ENCODE results near the gene PCDH1. TPM values are rescaled to one million over a fixed set of nuclear protein-coding genes. Genes with fewer than 3 reads are reported as not detected.

Gene PCDH1
- total and polyA plus RNA-seq, 4 experiments from 2014 or later: not detected

GRCh38 chr5:141869040-141869439 lies 9.2 kb downstream of the PCDH1 start:
- Histone ChIP-seq H3K4me3 (ENCODE audit: low read length in 2 of 2) (no peak overlapping the region), H3K27me3 (ENCODE audit: insufficient read depth, low read length) (peaks cover 4% of the 10 kb centered on the region), H3K9me3 (ENCODE audit: control insufficient read depth in 1 of 2, low read length in 2 of 2) (no peaks in the 10 kb centered on the region), H3K4me1 (ENCODE audit: insufficient read depth, low read length) (no peaks in the 10 kb centered on the region), H3K27ac (ENCODE audit: low read depth, low read length) (no peak overlapping the region), H3K36me3 (ENCODE audit: insufficient read depth, low read length) (no peaks in the 10 kb centered on the region)
- no peak for DNase-seq
- POLR2A ChIA-PET (ENCODE audit: partially characterized antibody): no interaction called here
- H3K4me3 Mint-ChIP-seq: no peak overlapping the region
- peaks cover 16 to 43% of the 10 kb centered on the region in 2 donors for H3K27me3 Mint-ChIP-seq
- CTCF ChIA-PET (ENCODE audit: partially characterized antibody): interaction anchor here (2.9 kb wide), 1 partner anchor 9 kb away, joined by 20 read pairs; the partner anchor contains the start of gene PCDH1
- no peaks in the 10 kb centered on the region for H3K9me3 Mint-ChIP-seq
- peak overlapping the region in 1 of 7 donors; percentile 43 for H3K27ac Mint-ChIP-seq
- H3K4me1 Mint-ChIP-seq: no peaks in the 10 kb centered on the region
- intact Hi-C loops (cut with micrococcal nuclease): no loop called here
- no peaks in the 10 kb centered on the region for H3K36me3 Mint-ChIP-seq

GRCh38 chr5:141868541-141868940 lies 9.7 kb downstream of the PCDH1 start:
- Mint-ChIP-seq H3K27me3 (peaks cover 11 to 38% of the 10 kb centered on the region in 2 donors), H3K9me3 (no peaks in the 10 kb centered on the region), H3K4me1 (no peaks in the 10 kb centered on the region), H3K27ac (no peak overlapping the region), H3K36me3 (no peaks in the 10 kb centered on the region), H3K4me3 (no peak overlapping the region)
- Histone ChIP-seq H3K4me3 (ENCODE audit: low read length in 2 of 2) (no peak overlapping the region), H3K27me3 (ENCODE audit: insufficient read depth, low read length) (no peaks in the 10 kb centered on the region), H3K9me3 (ENCODE audit: control insufficient read depth in 1 of 2, low read length in 2 of 2) (no peaks in the 10 kb centered on the region), H3K27ac (ENCODE audit: low read depth, low read length) (no peak overlapping the region), H3K36me3 (ENCODE audit: insufficient read depth, low read length) (no peaks in the 10 kb centered on the region), H3K4me1 (ENCODE audit: insufficient read depth, low read length) (no peaks in the 10 kb centered on the region)
- DNase-seq: no peak
- POLR2A ChIA-PET (ENCODE audit: partially characterized antibody): no interaction called here
- CTCF ChIA-PET (ENCODE audit: partially characterized antibody): interaction anchor here (2.9 kb wide), 1 partner anchor 10 kb away, joined by 20 read pairs; the partner anchor contains the start of gene PCDH1
- intact Hi-C loops (cut with micrococcal nuclease): no loop called here

GRCh38 chr5:141867651-141868050 lies 10.6 kb downstream of the PCDH1 start:
- no peaks in the 10 kb centered on the region for H3K9me3 Mint-ChIP-seq
- H3K36me3 Mint-ChIP-seq: no peaks in the 10 kb centered on the region
- no peaks in the 10 kb centered on the region for H3K36me3 ChIP-seq (ENCODE audit: insufficient read depth, low read length)
- ChIA-PET POLR2A (ENCODE audit: partially characterized antibody) (interaction anchor here (0.7 to 1.3 kb wide), 2 partner anchors 11 to 28 kb away, joined by 3 read pairs; partner anchors contain the start of gene PCDH1), CTCF (ENCODE audit: partially characterized antibody) (interaction anchor here (2.9 kb wide), 1 partner anchor 11 kb away, joined by 20 read pairs; the partner anchor contains the start of gene PCDH1)
- H3K27ac ChIP-seq (ENCODE audit: low read depth, low read length): no peak overlapping the region
- H3K4me3 ChIP-seq (ENCODE audit: low read length in 2 of 2): no peak overlapping the region
- intact Hi-C loops (cut with micrococcal nuclease): no loop called here
- no peak overlapping the region for H3K4me3 Mint-ChIP-seq
- DNase-seq: no peak
- H3K4me1 ChIP-seq (ENCODE audit: insufficient read depth, low read length): no peaks in the 10 kb centered on the region
- H3K27me3 ChIP-seq (ENCODE audit: insufficient read depth, low read length): no peaks in the 10 kb centered on the region
- no peaks in the 10 kb centered on the region for H3K4me1 Mint-ChIP-seq
- no peaks in the 10 kb centered on the region for H3K9me3 ChIP-seq (ENCODE audit: control insufficient read depth in 1 of 2, low read length in 2 of 2)
- H3K27me3 Mint-ChIP-seq: peaks cover 10 to 35% of the 10 kb centered on the region in 2 donors
- no peak overlapping the region for H3K27ac Mint-ChIP-seq

- intact Hi-C loops (cut with micrococcal nuclease): no loop called here
- H3K36me3 ChIP-seq (ENCODE audit: insufficient read depth, low read length): no peaks in the 10 kb centered on the region
- H3K27me3 Mint-ChIP-seq: peaks cover 10 to 32% of the 10 kb centered on the region in 2 donors
- H3K27ac ChIP-seq (ENCODE audit: low read depth, low read length): no peak overlapping the region
- ChIA-PET POLR2A (ENCODE audit: partially characterized antibody) (interaction anchor here (0.7 to 1.3 kb wide), 2 partner anchors 11 to 27 kb away, joined by 3 read pairs; partner anchors contain the start of gene PCDH1), CTCF (ENCODE audit: partially characterized antibody) (interaction anchor here (2.9 kb wide), 1 partner anchor 11 kb away, joined by 20 read pairs; the partner anchor contains the start of gene PCDH1)
- no peaks in the 10 kb centered on the region for H3K36me3 Mint-ChIP-seq
- H3K9me3 ChIP-seq (ENCODE audit: control insufficient read depth in 1 of 2, low read length in 2 of 2): no peaks in the 10 kb centered on the region
- no peaks in the 10 kb centered on the region for H3K27me3 ChIP-seq (ENCODE audit: insufficient read depth, low read length)
- no peaks in the 10 kb centered on the region for H3K4me1 Mint-ChIP-seq
- no peaks in the 10 kb centered on the region for H3K9me3 Mint-ChIP-seq
- H3K4me1 ChIP-seq (ENCODE audit: insufficient read depth, low read length): no peaks in the 10 kb centered on the region
- no peak overlapping the region for H3K4me3 Mint-ChIP-seq
- H3K27ac Mint-ChIP-seq: no peak overlapping the region
- DNase-seq: no peak
- no peak overlapping the region for H3K4me3 ChIP-seq (ENCODE audit: low read length in 2 of 2)
These were observed 11.1 kb downstream of the PCDH1 start for GRCh38 chr5:141867139-141867538.

GRCh38 chr5:141866096-141866495 lies 12.1 kb downstream of the PCDH1 start:
- Mint-ChIP-seq H3K27ac (no peak overlapping the region), H3K9me3 (no peaks in the 10 kb centered on the region), H3K4me1 (no peaks in the 10 kb centered on the region), H3K36me3 (no peaks in the 10 kb centered on the region), H3K4me3 (no peak overlapping the region), H3K27me3 (peaks cover 9 to 32% of the 10 kb centered on the region in 2 donors)
- Histone ChIP-seq H3K4me1 (ENCODE audit: insufficient read depth, low read length) (no peaks in the 10 kb centered on the region), H3K27me3 (ENCODE audit: insufficient read depth, low read length) (no peaks in the 10 kb centered on the region), H3K27ac (ENCODE audit: low read depth, low read length) (no peak overlapping the region), H3K4me3 (ENCODE audit: low read length in 2 of 2) (no peak overlapping the region), H3K36me3 (ENCODE audit: insufficient read depth, low read length) (no peaks in the 10 kb centered on the region), H3K9me3 (ENCODE audit: control insufficient read depth in 1 of 2, low read length in 2 of 2) (no peaks in the 10 kb centered on the region)
- CTCF ChIA-PET (ENCODE audit: partially characterized antibody): no interaction called here
- DNase-seq: no peak
- POLR2A ChIA-PET (ENCODE audit: partially characterized antibody): no interaction called here
- intact Hi-C loops (cut with micrococcal nuclease): no loop called here

GRCh38 chr5:141865406-141865805 lies 12.8 kb downstream of the PCDH1 start:
- ChIA-PET POLR2A (ENCODE audit: partially characterized antibody) (no interaction called here), CTCF (ENCODE audit: partially characterized antibody) (interaction anchor here (1.2 kb wide), 1 partner anchor 13 kb away, joined by 3 read pairs; the partner anchor contains the start of gene PCDH1)
- DNase-seq: no peak
- no peak overlapping the region for H3K27ac Mint-ChIP-seq
- intact Hi-C loops (cut with micrococcal nuclease): no loop called here
- no peaks in the 10 kb centered on the region for H3K36me3 ChIP-seq (ENCODE audit: insufficient read depth, low read length)
- no peak overlapping the region for H3K27ac ChIP-seq (ENCODE audit: low read depth, low read length)
- H3K27me3 ChIP-seq (ENCODE audit: insufficient read depth, low read length): no peaks in the 10 kb centered on the region
- H3K9me3 ChIP-seq (ENCODE audit: control insufficient read depth in 1 of 2, low read length in 2 of 2): no peaks in the 10 kb centered on the region
- H3K36me3 Mint-ChIP-seq: no peaks in the 10 kb centered on the region
- no peak overlapping the region for H3K4me3 ChIP-seq (ENCODE audit: low read length in 2 of 2)
- peaks cover 3 to 26% of the 10 kb centered on the region in 2 donors for H3K27me3 Mint-ChIP-seq
- no peaks in the 10 kb centered on the region for H3K9me3 Mint-ChIP-seq
- H3K4me1 Mint-ChIP-seq: no peaks in the 10 kb centered on the region
- no peaks in the 10 kb centered on the region for H3K4me1 ChIP-seq (ENCODE audit: insufficient read depth, low read length)
- H3K4me3 Mint-ChIP-seq: no peak overlapping the region

GRCh38 chr5:141864371-141865370 lies 13.5 kb downstream of the PCDH1 start:
- no peaks in the 10 kb centered on the region for H3K4me1 Mint-ChIP-seq
- DNase-seq: no peak
- no peak overlapping the region for H3K4me3 Mint-ChIP-seq
- peak overlapping the region in 1 of 7 donors; percentile 46 for H3K27ac Mint-ChIP-seq
- no peaks in the 10 kb centered on the region for H3K9me3 ChIP-seq (ENCODE audit: control insufficient read depth in 1 of 2, low read length in 2 of 2)
- H3K27me3 ChIP-seq (ENCODE audit: insufficient read depth, low read length): no peaks in the 10 kb centered on the region
- H3K4me3 ChIP-seq (ENCODE audit: low read length in 2 of 2): no peak overlapping the region
- H3K36me3 Mint-ChIP-seq: no peaks in the 10 kb centered on the region
- intact Hi-C loops (cut with micrococcal nuclease): no loop called here
- H3K27me3 Mint-ChIP-seq: peaks cover 3 to 21% of the 10 kb centered on the region in 2 donors
- H3K4me1 ChIP-seq (ENCODE audit: insufficient read depth, low read length): no peaks in the 10 kb centered on the region
- H3K27ac ChIP-seq (ENCODE audit: low read depth, low read length): no peak overlapping the region
- POLR2A ChIA-PET (ENCODE audit: partially characterized antibody): no interaction called here
- H3K36me3 ChIP-seq (ENCODE audit: insufficient read depth, low read length): no peaks in the 10 kb centered on the region
- CTCF ChIA-PET (ENCODE audit: partially characterized antibody): interaction anchor here (1.2 to 1.3 kb wide), 2 partner anchors 14 to 163 kb away, joined by 3 to 5 read pairs; partner anchors contain the start of gene PCDH1
- no peaks in the 10 kb centered on the region for H3K9me3 Mint-ChIP-seq

All from CD4-positive, alpha-beta memory T cell (primary cell).